HCT116 (cell line): ENCODE data around the gene FCMR. TPM values are rescaled to one million over a fixed set of nuclear protein-coding genes. Genes with fewer than 3 reads are reported as not detected.
"Not testable (repeated sequence)": the region's sequence is repeated elsewhere in the genome, so short reads cannot be mapped to it uniquely, and the experiment has no call there.

Source experiments
- ATAC-seq: fragments of 200-7000 bp; cut with Tn5 transposase; 2 replicates; pipeline ENCODE4 v1.9.1; 2020; ENCODE audit warnings: mild to moderate bottlenecking, moderate library complexity
- BruUV-seq: library from RNA; stranded (reverse); fragments of 400-500 nt; replicated peaks from 2 replicates; lab custom pipeline; 2021; lab: Mats Ljungman, UMichigan
- CTCF ChIA-PET: fragments of 300-600 bp; sonication (Branson Sonifier 250); formaldehyde crosslinking; loops from one replicate; lab custom pipeline; 2021; ENCODE audit warnings: antibody characterized with exemption; lab: Charles Lee
- POLR2A ChIA-PET: fragments of 300-600, 350-600 bp; sonication (Branson Sonifier 250); formaldehyde crosslinking; loops from one replicate; lab custom pipeline; 2021; ENCODE audit warnings: antibody characterized with exemption; lab: Charles Lee
- RAD21 ChIA-PET, 2 experiments: fragments of 300-600 bp; sonication (Branson Sonifier 250); formaldehyde crosslinking; loops; one replicate each; lab custom pipeline; 2023; ENCODE audit warnings: low total read pairs in 2 of 2; ENCODE audit not compliant: uncharacterized antibody in 2 of 2, unreplicated experiment in 2 of 2, low non-redundant PET in 1 of 2; lab: Charles Lee
- DNase-seq: peaks from one replicate; pipeline ENCODE4 v3.0.0-alpha.2; 2010; ENCODE audit warnings: low read depth, low spot score
- H2AFZ ChIP-seq: fragments of 200-600 bp; shearing (Covaris generic), sonication (generic); 2 replicates; pipeline ENCODE4 v1.6.1; 2017; ENCODE audit warnings: low read depth, mixed run types, mixed read lengths, antibody characterized with exemption, low read length; ENCODE audit not compliant: poor library complexity, severe bottlenecking
- H3K27ac ChIP-seq: 2 replicates; pipeline ENCODE4 v1.5.1; 2012; ENCODE audit warnings: low read depth, low read length
- H3K27me3 ChIP-seq: fragments of 200-600 bp; sonication (generic); 2 replicates; pipeline ENCODE4 v1.6.1; 2016; ENCODE audit warnings: mixed run types, low read length, mixed read lengths; ENCODE audit not compliant: insufficient read depth
- H3K36me3 ChIP-seq, 2 experiments: fragments of 200-500 bp in 1 of 2; fragments of 200-600 bp in 1 of 2; sonication (Bioruptor generic) in 1 of 2; sonication (generic) in 1 of 2; 2 replicates each; pipeline versions ENCODE4 v1.5.1 to v1.6.1; 2014 to 2016; ENCODE audit warnings: low read length in 2 of 2, inconsistent platforms in 1 of 2, mixed read lengths in 1 of 2, mixed run types in 1 of 2; ENCODE audit not compliant: insufficient read depth in 2 of 2, control insufficient read depth in 1 of 2
- H3K4me1 ChIP-seq, 2 experiments: fragments of 200-600 bp in 1 of 2; sonication (generic) in 1 of 2; 2 replicates each; pipeline versions ENCODE4 v1.5.1 to v1.6.1; 2012 to 2017; ENCODE audit warnings: low read length in 2 of 2, inconsistent platforms in 1 of 2, mild to moderate bottlenecking in 1 of 2, mixed read lengths in 1 of 2, mixed run types in 1 of 2, moderate library complexity in 1 of 2; ENCODE audit not compliant: insufficient read depth in 2 of 2, control insufficient read depth in 1 of 2
- H3K4me2 ChIP-seq: fragments of 200-600 bp; sonication (generic); 2 replicates; pipeline ENCODE4 v1.6.1; 2017; ENCODE audit warnings: mixed run types, low read length, mixed read lengths
- H3K4me3 ChIP-seq, 2 experiments: fragments of 200-600 bp in 1 of 2; sonication (generic) in 1 of 2; replicated peaks in 1 of 2; 2 replicates each; pipeline ENCODE4 v1.5.1; 2011 to 2016; ENCODE audit warnings: low read length in 2 of 2, control low read depth in 1 of 2, low read depth in 1 of 2, mild to moderate bottlenecking in 1 of 2, mixed read lengths in 1 of 2, mixed run types in 1 of 2
- H3K79me2 ChIP-seq: fragments of 200-600 bp; sonication (generic); 2 replicates; pipeline ENCODE4 v1.6.1; 2017; ENCODE audit warnings: mild to moderate bottlenecking, mixed run types, low read length, moderate library complexity, mixed read lengths; ENCODE audit not compliant: insufficient read depth
- H3K9ac ChIP-seq: fragments of 200-600 bp; sonication (generic); 2 replicates; pipeline ENCODE4 v1.6.1; 2016; ENCODE audit warnings: low read length, mixed read lengths
- H3K9me2 ChIP-seq: fragments of 200-600 bp; sonication (generic), shearing (Covaris generic); 2 replicates; pipeline ENCODE4 v1.6.1; 2017; ENCODE audit warnings: mixed run types, mild to moderate bottlenecking, moderate library complexity; ENCODE audit not compliant: insufficient read depth
- H3K9me3 ChIP-seq, 2 experiments: fragments of 200-500 bp in 1 of 2; fragments of 200-600 bp in 1 of 2; sonication (Bioruptor generic) in 1 of 2; sonication (generic) in 1 of 2; 2 replicates each; pipeline ENCODE4 v1.6.1; 2014 to 2017; ENCODE audit warnings: low read length in 2 of 2, mixed read lengths in 2 of 2, inconsistent platforms in 1 of 2, low read depth in 1 of 2, mild to moderate bottlenecking in 1 of 2, mixed run types in 1 of 2, moderate library complexity in 1 of 2; ENCODE audit not compliant: control insufficient read depth in 1 of 2, insufficient read depth in 1 of 2
- H4K20me1 ChIP-seq: fragments of 200-600 bp; sonication (generic), shearing (Covaris generic); 2 replicates; pipeline ENCODE4 v1.6.1; 2017; ENCODE audit warnings: mixed run types, mild to moderate bottlenecking, moderate library complexity; ENCODE audit not compliant: insufficient read depth
- CBX3 ChIP-seq: IDR thresholded peaks from 2 replicates; pipeline ENCODE4 v1.6.1; 2012; ENCODE audit warnings: low read depth
- CEBPB ChIP-seq: IDR thresholded peaks from 2 replicates; pipeline ENCODE4 v1.6.1; 2012; ENCODE audit warnings: low read depth
- ELF1 ChIP-seq: IDR thresholded peaks from 2 replicates; pipeline ENCODE4 v1.6.1; 2012; ENCODE audit warnings: low read depth, borderline replicate concordance
- FOSL1 ChIP-seq: IDR thresholded peaks from 2 replicates; pipeline ENCODE4 v1.6.1; 2012; ENCODE audit warnings: low read depth
- MAX ChIP-seq: IDR thresholded peaks from 2 replicates; pipeline ENCODE4 v1.6.1; 2012
- POLR2A ChIP-seq: IDR thresholded peaks from 2 replicates; pipeline ENCODE4 v1.7.0; 2011; ENCODE audit warnings: borderline replicate concordance; ENCODE audit not compliant: insufficient read depth, insufficient read length; ENCODE audit errors: extremely low read depth
- POLR2AphosphoS5 ChIP-seq: IDR thresholded peaks from 2 replicates; pipeline ENCODE4 v1.6.1; 2011; ENCODE audit warnings: mild to moderate bottlenecking, low read depth, low read length, moderate library complexity
- RAD21 ChIP-seq: IDR thresholded peaks from 2 replicates; pipeline ENCODE4 v1.6.1; 2012; ENCODE audit warnings: low read depth, mild to moderate bottlenecking
- SRF ChIP-seq: IDR thresholded peaks from 2 replicates; pipeline ENCODE4 v1.6.1; 2012; ENCODE audit warnings: low read depth
- ZNF274 ChIP-seq: fragments of 200-500 bp; sonication (Bioruptor generic); IDR thresholded peaks from 2 replicates; pipeline ENCODE4 v1.6.1; 2014; ENCODE audit warnings: mild to moderate bottlenecking, low read depth, low read length, inconsistent platforms
- intact Hi-C: fragments of 100-400 bp; cut with micrococcal nuclease; formaldehyde crosslinking; loops from 2 replicates; pipeline ENCODE4 v1.10.0; 2022
- total RNA-seq: library from RNA; stranded (reverse); gene quantifications from one replicate; pipeline ENCODE4 v1.2.1, GENCODE V29; 2021; ENCODE audit not compliant: unreplicated experiment

Gene FCMR
- total RNA-seq, 1 experiment from 2014 or later: 0.61 TPM

GRCh38 chr1:206924592-206925105 is 2.9 kb upstream of the FCMR start:
- no TSS peak for BruUV-seq
- CTCF ChIA-PET: interaction anchor here (1.1 to 1.7 kb wide), 3 partner anchors 9 to 12 kb away, joined by 3 to 5 read pairs (median 4); no protein-coding TSS in a partner anchor
- H3K9ac ChIP-seq: no peak overlapping the region
- H3K36me3 ChIP-seq: no peaks in the 10 kb centered on the region
- ATAC-seq: no peak
- peaks cover 0 to 9% of the 10 kb centered on the region in 2 experiments; a peak in 2 of 4 replicates for H3K4me1 ChIP-seq
- H4K20me1 ChIP-seq: no peaks in the 10 kb centered on the region
- TF ChIP-seq ELF1 (no peak), ZNF274 (no peak), SRF (no peak), CBX3 (no peak), MAX (no peak), FOSL1 (no peak), CEBPB (no peak), POLR2AphosphoS5 (no peak), RAD21 (no peak), POLR2A (no peak)
- TF ChIP-seq, all 23 proteins: peak for 0
- Histone ChIP-seq H3K79me2 (no peaks in the 10 kb centered on the region), H3K4me2 (no peak overlapping the region), H3K4me3 (no peak overlapping the region), H3K27ac (no peak overlapping the region), H3K9me3 (no peaks in the 10 kb centered on the region), H3K27me3 (no peaks in the 10 kb centered on the region), H3K9me2 (no peaks in the 10 kb centered on the region), H2AFZ (no peak overlapping the region)
- ChIA-PET RAD21 (no interaction called here), POLR2A (no interaction called here)
- intact Hi-C loops: no loop called here
- DNase-seq: no peak

- intact Hi-C loops, H3K4me3 ChIP-seq, H3K4me2 ChIP-seq, H3K4me1 ChIP-seq, H3K27ac ChIP-seq, BruUV-seq, H3K9me2 ChIP-seq, H3K9me3 ChIP-seq, ATAC-seq, POLR2A ChIA-PET, H4K20me1 ChIP-seq, H3K79me2 ChIP-seq, H3K36me3 ChIP-seq, RAD21 ChIA-PET, H3K27me3 ChIP-seq, H3K9ac ChIP-seq, H2AFZ ChIP-seq, DNase-seq: not testable (repeated sequence)
- CTCF ChIA-PET: interaction anchor here (1.7 kb wide), 1 partner anchor 10 kb away, joined by 5 read pairs; no protein-coding TSS in a partner anchor
- TF ChIP-seq CBX3: 0 out of 2 replicates have a peak, but pooled peaks have one; percentile 12
These were observed 2.3 kb upstream of the FCMR start for GRCh38 chr1:206923961-206924557.
